ENCODE measurements around the gene LUZP2.
"Not testable (repeated sequence)": the region's sequence is repeated elsewhere in the genome, so short reads cannot be mapped to it uniquely, and the experiment has no call there.

The LUZP2 gene

DNA sequence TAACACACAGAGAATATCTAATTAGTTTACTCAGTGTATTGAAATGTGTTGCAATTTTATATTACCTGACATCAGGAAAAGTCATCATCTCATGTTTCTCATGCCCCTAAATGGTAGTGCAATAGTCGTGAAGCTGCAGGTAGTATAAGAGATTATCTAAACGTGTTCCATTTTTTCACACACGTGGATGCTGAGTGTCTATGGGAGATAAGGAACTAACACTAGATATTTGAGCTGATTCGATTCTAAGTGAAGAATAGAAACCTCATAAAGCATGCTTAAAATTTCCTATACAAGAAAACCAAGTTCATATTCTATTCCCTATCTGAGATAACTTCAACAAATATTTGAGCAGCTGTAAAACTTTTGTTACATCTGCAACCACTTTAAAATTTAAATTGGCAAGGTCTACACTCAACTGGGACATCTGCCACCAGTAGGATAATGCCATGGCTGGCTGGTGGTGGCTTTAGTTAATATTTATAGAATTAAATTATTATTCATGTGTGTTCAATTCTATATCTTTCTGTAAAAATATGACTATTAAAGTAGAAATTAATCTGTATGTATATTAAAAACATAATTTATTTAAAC, 388.8 kb downstream of the LUZP2 start:
- DNase-seq (ENCODE audit: low spot score), result no peak
- in situ Hi-C loops (cut with MboI; ENCODE audit: low sequenced_read_pairs, unreplicated experiment), result no loop called here
- TF ChIP-seq, protein P1, sequence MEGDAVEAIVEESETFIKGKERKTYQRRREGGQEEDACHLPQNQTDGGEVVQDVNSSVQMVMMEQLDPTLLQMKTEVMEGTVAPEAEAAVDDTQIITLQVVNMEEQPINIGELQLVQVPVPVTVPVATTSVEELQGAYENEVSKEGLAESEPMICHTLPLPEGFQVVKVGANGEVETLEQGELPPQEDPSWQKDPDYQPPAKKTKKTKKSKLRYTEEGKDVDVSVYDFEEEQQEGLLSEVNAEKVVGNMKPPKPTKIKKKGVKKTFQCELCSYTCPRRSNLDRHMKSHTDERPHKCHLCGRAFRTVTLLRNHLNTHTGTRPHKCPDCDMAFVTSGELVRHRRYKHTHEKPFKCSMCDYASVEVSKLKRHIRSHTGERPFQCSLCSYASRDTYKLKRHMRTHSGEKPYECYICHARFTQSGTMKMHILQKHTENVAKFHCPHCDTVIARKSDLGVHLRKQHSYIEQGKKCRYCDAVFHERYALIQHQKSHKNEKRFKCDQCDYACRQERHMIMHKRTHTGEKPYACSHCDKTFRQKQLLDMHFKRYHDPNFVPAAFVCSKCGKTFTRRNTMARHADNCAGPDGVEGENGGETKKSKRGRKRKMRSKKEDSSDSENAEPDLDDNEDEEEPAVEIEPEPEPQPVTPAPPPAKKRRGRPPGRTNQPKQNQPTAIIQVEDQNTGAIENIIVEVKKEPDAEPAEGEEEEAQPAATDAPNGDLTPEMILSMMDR (IDR thresholded peaks at IDR 0.05; ENCODE audit: borderline replicate concordance, control extremely low read depth, extremely low read depth, insufficient read depth, missing control alignments), result no peak

DNA sequence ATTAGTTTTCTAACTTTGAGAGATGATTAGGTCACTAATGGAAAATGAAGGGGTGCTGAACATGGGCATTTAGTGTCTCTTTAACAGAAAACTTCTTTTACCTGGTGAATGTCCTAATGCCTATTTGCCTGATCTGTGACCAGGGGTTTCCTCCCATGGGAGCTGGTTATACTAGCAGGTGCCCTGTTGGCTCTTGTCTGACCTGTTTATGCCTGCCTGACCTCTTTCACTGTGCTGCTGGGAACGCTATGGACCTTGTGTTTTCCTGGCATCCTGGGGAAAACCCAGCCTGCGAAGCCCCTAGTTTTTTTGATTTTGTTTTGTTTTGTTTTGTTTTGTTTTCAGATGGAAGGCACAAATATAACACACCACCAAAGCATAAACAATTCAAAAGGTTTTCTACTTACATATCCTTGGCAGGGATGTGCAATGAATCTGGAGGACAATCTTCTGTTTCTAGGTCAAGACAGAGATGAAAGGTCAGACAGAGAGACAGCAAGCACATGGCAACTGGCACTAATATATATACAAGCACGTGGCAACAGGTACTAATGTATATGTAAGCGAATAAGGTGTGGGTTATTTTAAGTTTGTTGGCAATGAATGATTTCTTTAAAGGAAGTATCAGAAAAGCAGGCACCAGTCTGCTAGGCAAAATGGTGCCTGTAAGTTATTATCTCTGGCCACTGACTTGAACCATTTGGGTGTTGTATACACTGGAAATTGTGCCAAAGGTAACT, 390.2 kb downstream of the LUZP2 start:
- TF ChIP-seq, protein P1 (IDR thresholded peaks at IDR 0.05; ENCODE audit: borderline replicate concordance, control extremely low read depth, extremely low read depth, insufficient read depth, missing control alignments), result no peak
- no peak for DNase-seq (ENCODE audit: low spot score)
- in situ Hi-C loops (cut with MboI; ENCODE audit: low sequenced_read_pairs, unreplicated experiment), result no loop called here

DNA sequence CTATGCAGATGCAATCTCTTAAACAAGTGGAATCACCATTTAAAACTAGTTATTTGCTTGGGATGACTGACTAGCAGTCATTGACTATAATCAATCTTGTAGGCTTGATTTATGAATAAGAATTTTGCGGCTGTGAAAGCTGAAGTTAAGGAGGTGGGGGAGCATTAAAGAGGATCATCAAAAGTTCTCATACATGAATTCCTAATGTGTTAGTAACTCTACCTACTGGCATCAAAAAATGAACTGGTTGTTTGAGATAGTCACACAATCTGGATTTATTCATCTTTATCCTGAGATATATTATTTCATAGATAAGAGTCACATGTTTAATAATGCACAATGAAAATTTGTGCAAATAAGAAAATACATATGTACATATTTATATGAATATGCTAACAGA, 393.6 kb downstream of the LUZP2 start:
- in situ Hi-C loops (cut with MboI; ENCODE audit: low sequenced_read_pairs, unreplicated experiment), result no loop called here
- no peak for DNase-seq (ENCODE audit: low spot score)
- TF ChIP-seq, protein P1 (IDR thresholded peaks at IDR 0.05; ENCODE audit: borderline replicate concordance, control extremely low read depth, extremely low read depth, insufficient read depth, missing control alignments), result no peak

DNA sequence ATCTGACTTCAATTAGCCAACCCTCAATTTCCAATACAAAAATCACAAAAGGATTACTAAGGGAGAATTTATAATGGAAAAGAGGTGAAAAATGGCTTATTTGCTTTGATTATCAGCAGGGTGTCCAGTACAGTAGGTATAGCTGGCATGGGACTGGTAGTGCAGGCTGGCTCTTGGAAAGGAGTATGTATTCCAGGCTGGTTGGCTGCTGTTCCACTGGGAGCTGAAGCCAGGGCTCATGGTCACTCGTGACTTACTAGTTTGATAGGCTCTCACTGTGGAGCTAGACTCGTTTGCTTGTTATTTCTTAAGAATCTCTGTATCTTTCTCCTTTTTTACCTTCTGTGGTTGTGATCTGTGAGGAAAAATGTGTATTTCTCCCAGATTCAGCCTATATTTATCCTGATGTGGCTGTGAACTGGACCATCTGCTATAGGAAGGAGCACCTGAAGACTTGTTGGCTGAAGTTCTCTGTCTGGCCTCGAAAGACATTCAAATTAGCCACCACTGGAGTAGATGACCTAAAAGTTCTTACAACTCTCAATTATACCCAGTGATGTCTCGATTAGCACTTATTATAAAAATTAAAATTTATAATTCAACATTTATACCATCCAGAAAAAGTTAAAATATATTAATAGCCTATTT, 395.1 kb downstream of the LUZP2 start:
- in situ Hi-C loops (cut with MboI; ENCODE audit: low sequenced_read_pairs, unreplicated experiment); DNase-seq (ENCODE audit: low spot score): not testable (repeated sequence)

DNA sequence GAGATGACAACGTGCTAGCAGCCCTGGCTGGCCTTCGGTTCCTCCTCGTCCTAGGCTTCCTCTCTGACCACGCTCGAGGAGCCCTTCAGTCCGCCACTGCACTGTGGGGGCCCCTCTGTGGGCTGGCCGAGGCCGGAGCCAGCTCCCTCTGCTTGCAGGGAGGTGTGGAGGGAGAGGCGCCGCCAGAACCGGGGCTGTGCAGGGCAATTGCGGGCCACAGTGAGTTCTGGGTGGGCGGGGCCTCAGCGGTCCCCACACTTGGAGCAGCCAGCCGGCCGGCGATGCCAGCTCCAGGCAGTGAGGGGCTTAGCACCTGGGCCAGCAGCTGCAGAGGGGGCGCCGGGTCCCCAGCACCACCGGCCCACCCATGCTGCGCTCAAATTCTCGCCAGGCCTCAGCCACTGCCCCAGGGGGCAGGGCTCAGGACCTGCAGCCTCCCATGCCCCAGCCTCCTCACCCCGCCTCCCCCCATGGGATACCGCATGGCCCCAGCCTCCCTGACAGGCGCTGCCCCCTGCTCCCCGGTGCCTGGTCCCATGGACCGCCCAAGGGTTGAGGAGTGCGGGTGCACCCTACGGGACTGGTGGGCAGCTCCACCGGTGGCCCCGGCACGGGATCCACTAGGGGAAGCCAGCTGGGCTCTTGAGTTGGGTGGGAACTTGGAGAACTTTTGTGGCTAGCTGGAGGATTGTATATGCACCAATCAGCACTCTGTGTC, 399.4 kb downstream of the LUZP2 start:
- no peak for DNase-seq (ENCODE audit: low spot score)
- in situ Hi-C loops (cut with MboI; ENCODE audit: low sequenced_read_pairs, unreplicated experiment), result no loop called here
- TF ChIP-seq, protein P1 (IDR thresholded peaks at IDR 0.05; ENCODE audit: borderline replicate concordance, control extremely low read depth, extremely low read depth, insufficient read depth, missing control alignments), result no peak

DNA sequence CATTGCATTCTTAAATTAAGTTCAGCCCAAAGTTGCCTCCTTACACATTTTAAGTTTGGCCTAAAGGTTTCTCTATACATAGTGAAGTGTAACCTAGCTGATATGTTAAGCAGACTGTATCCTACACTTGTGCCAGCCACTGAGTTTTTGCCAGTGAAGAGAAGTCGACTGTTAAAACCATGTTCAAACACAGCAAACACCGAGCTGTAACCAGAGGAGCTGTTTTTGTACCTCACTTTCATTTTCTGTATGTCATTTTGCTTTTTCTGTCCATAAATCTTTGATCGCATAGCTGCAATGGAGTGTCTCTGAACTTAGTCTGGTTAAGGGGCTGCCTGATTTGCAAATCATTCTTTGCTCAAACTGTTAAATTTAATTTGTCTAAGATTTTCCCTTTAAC, 403.7 kb downstream of the LUZP2 start:
- in situ Hi-C loops (cut with MboI; ENCODE audit: low sequenced_read_pairs, unreplicated experiment), result no loop called here
- TF ChIP-seq, protein P1 (IDR thresholded peaks at IDR 0.05; ENCODE audit: borderline replicate concordance, control extremely low read depth, extremely low read depth, insufficient read depth, missing control alignments), result no peak
- DNase-seq (ENCODE audit: low spot score), result peak; percentile 13

Data from GM13976 (cell line).